ACC112 (cell line): ENCODE data around the gene MARF1.
"Not testable (repeated sequence)": the region's sequence is repeated elsewhere in the genome, so short reads cannot be mapped to it uniquely, and the experiment has no call there.

Source experiments
- H2AFZ ChIP-seq: fragments of 200-600 bp; sonication (generic); one replicate; pipeline ENCODE4 v1.6.0; 2017; ENCODE audit warnings: antibody characterized with exemption, low read length; ENCODE audit not compliant: unreplicated experiment
- H3K27ac ChIP-seq: fragments of 200-600 bp; sonication (generic); 2 replicates; pipeline ENCODE4 v1.5.1; 2014; ENCODE audit warnings: low read depth, mild to moderate bottlenecking, antibody characterized with exemption, low read length, moderate library complexity
- H3K27me3 ChIP-seq: fragments of 200-600 bp; sonication (generic); 2 replicates; pipeline ENCODE4 v1.6.1; 2014; ENCODE audit warnings: mild to moderate bottlenecking, antibody characterized with exemption, low read length, moderate library complexity, mixed read lengths; ENCODE audit not compliant: insufficient read depth
- H3K36me3 ChIP-seq: fragments of 200-600 bp; sonication (generic); 2 replicates; pipeline ENCODE4 v1.6.1; 2016; ENCODE audit warnings: mild to moderate bottlenecking, antibody characterized with exemption, low read length, moderate library complexity, mixed read lengths; ENCODE audit not compliant: insufficient read depth
- H3K4me1 ChIP-seq: fragments of 200-600 bp; sonication (generic); one replicate; pipeline ENCODE4 v1.6.1; 2016; ENCODE audit warnings: low read length, mixed read lengths; ENCODE audit not compliant: insufficient read depth, unreplicated experiment, control insufficient read depth
- H3K4me3 ChIP-seq: fragments of 200-600 bp; sonication (generic); 2 replicates; pipeline ENCODE4 v1.5.1; 2014; ENCODE audit warnings: mild to moderate bottlenecking, low read depth, low read length
- H3K79me2 ChIP-seq: fragments of 200-600 bp; sonication (generic); one replicate; pipeline ENCODE4 v1.6.0; 2016; ENCODE audit warnings: low read length; ENCODE audit not compliant: control insufficient read depth, unreplicated experiment, insufficient read depth

Gene MARF1

GRCh38 chr16:15643048-15643945, at the start of gene MARF1:
Gene MARF1 (minus strand): TSS chr16:15643154. CDS start chr16:15639233, 3,921 bp downstream.
- Histone ChIP-seq H3K79me2 (peaks cover 32% of the 10 kb centered on the region), H3K4me1 (peaks cover 19% of the 10 kb centered on the region), H3K27ac (peak within 1 kb of the TSS; percentile 97), H3K27me3 (no peaks in the 10 kb centered on the region), H3K36me3 (no peaks in the 10 kb centered on the region; the same call in 1 of the 2 replicates), H3K4me3 (peak within 1 kb of the TSS; percentile 89), H2AFZ (peak within 1 kb of the TSS; percentile 99)

GRCh38 chr16:15692508-15692907, 49.6 kb upstream of the MARF1 start:
- not testable (repeated sequence) for H2AFZ ChIP-seq, H3K79me2 ChIP-seq, H3K27me3 ChIP-seq, H3K4me3 ChIP-seq, H3K27ac ChIP-seq
- peaks cover 22% of the 10 kb centered on the region for H3K4me1 ChIP-seq
- H3K36me3 ChIP-seq = peaks cover 33% of the 10 kb centered on the region

GRCh38 chr16:15691046-15691445, 48.1 kb upstream of the MARF1 start:
- H3K27me3 ChIP-seq = no peaks in the 10 kb centered on the region
- no peaks in the 10 kb centered on the region for H3K79me2 ChIP-seq
- H3K27ac ChIP-seq = peak overlapping the region; percentile 68; the same call in 1 of the 2 replicates
- no peak overlapping the region for H2AFZ ChIP-seq
- peaks cover 22% of the 10 kb centered on the region for H3K36me3 ChIP-seq
- peaks cover 22% of the 10 kb centered on the region for H3K4me1 ChIP-seq
- H3K4me3 ChIP-seq = no peak overlapping the region

GRCh38 chr16:15690296-15690695, 47.3 kb upstream of the MARF1 start:
- peaks cover 18% of the 10 kb centered on the region; the same call in 1 of the 2 replicates for H3K36me3 ChIP-seq

GRCh38 chr16:15689290-15689689, 46.3 kb upstream of the MARF1 start:
- Histone ChIP-seq H3K79me2 (no peaks in the 10 kb centered on the region), H3K4me1 (peaks cover 19% of the 10 kb centered on the region), H3K4me3 (no peak overlapping the region), H3K27ac (peak overlapping the region; percentile 63), H3K36me3 (peaks cover 18% of the 10 kb centered on the region; the same call in 1 of the 2 replicates), H3K27me3 (no peaks in the 10 kb centered on the region), H2AFZ (no peak overlapping the region)

More at GRCh38 chr16:15690296-15690695, 47.3 kb upstream of the MARF1 start:
- H3K4me3 ChIP-seq = no peak overlapping the region
- H3K79me2 ChIP-seq = no peaks in the 10 kb centered on the region
- H3K27ac ChIP-seq = peak overlapping the region; percentile 68
- no peaks in the 10 kb centered on the region for H3K27me3 ChIP-seq
- H3K4me1 ChIP-seq = peaks cover 22% of the 10 kb centered on the region
- no peak overlapping the region for H2AFZ ChIP-seq

- Histone ChIP-seq H3K4me1 (peaks cover 30% of the 10 kb centered on the region), H3K27ac (no peak overlapping the region), H3K36me3 (no peaks in the 10 kb centered on the region), H3K4me3 (no peak overlapping the region), H3K79me2 (no peaks in the 10 kb centered on the region), H2AFZ (no peak overlapping the region), H3K27me3 (no peaks in the 10 kb centered on the region)
Observed at GRCh38 chr16:15686287-15686686, 43.3 kb upstream of the MARF1 start.

GRCh38 chr16:15682105-15682570, 39.2 kb upstream of the MARF1 start:
- H3K4me3 ChIP-seq = no peak overlapping the region
- no peaks in the 10 kb centered on the region for H3K27me3 ChIP-seq
- H2AFZ ChIP-seq = peak overlapping the region; percentile 67
- peaks cover 11% of the 10 kb centered on the region for H3K4me1 ChIP-seq
- peaks cover 9% of the 10 kb centered on the region; the same call in 1 of the 2 replicates for H3K36me3 ChIP-seq
- peak overlapping the region; percentile 71 for H3K27ac ChIP-seq
- H3K79me2 ChIP-seq = no peaks in the 10 kb centered on the region

- Histone ChIP-seq H3K4me1 (peaks cover 20% of the 10 kb centered on the region), H3K79me2 (peaks cover 5% of the 10 kb centered on the region), H3K27me3 (no peaks in the 10 kb centered on the region), H3K4me3 (no peak overlapping the region), H2AFZ (no peak overlapping the region), H3K27ac (no peak overlapping the region), H3K36me3 (peaks cover 9% of the 10 kb centered on the region; the same call in 1 of the 2 replicates)
Observed at GRCh38 chr16:15677447-15677846, 34.5 kb upstream of the MARF1 start.

- H3K27me3 ChIP-seq = no peaks in the 10 kb centered on the region
- H2AFZ ChIP-seq = no peak overlapping the region
- peaks cover 5% of the 10 kb centered on the region for H3K79me2 ChIP-seq
- peaks cover 9% of the 10 kb centered on the region; the same call in 1 of the 2 replicates for H3K36me3 ChIP-seq
- peaks cover 21% of the 10 kb centered on the region for H3K4me1 ChIP-seq
- H3K27ac ChIP-seq = no peak overlapping the region
- H3K4me3 ChIP-seq = no peak overlapping the region
Observed at GRCh38 chr16:15676506-15676905, 33.6 kb upstream of the MARF1 start.

- Histone ChIP-seq H3K79me2 (peaks cover 5% of the 10 kb centered on the region), H3K4me1 (peaks cover 22% of the 10 kb centered on the region), H2AFZ (no peak overlapping the region), H3K27ac (no peak overlapping the region), H3K27me3 (no peaks in the 10 kb centered on the region), H3K36me3 (peaks cover 9% of the 10 kb centered on the region; the same call in 1 of the 2 replicates), H3K4me3 (no peak overlapping the region)
Observed at GRCh38 chr16:15674571-15674970, 31.6 kb upstream of the MARF1 start.
